ENCODE data around the gene SYNE1.
A peak's percentile ranks its signal among the peaks of the same experiment; 100 is the strongest.
"Not testable (repeated sequence)": the region's sequence is repeated elsewhere in the genome, so short reads cannot be mapped to it uniquely, and the experiment has no call there.

SYNE1 gene

DNA sequence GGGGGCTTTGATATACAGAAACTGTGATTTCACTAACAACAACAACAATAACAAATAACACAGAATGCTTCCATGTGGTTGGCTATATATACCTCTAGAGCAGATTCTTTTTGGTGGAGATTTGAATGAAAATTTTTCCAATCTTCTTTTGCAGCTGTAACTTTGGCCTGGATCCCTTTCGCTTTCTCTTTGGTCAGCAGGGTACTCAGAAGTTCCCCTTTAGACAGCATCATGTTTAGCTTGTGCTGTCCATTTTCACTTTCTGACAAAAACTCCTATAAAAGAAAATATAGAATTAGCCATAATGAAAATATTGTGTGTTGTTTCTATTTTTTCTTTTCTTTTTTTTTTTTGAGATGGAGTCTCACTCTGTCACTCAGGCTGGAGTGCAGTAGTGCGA lies 264.2 kb downstream of the SYNE1 start:
- DNase-seq (ENCODE audit: low spot score), result no peak

DNA sequence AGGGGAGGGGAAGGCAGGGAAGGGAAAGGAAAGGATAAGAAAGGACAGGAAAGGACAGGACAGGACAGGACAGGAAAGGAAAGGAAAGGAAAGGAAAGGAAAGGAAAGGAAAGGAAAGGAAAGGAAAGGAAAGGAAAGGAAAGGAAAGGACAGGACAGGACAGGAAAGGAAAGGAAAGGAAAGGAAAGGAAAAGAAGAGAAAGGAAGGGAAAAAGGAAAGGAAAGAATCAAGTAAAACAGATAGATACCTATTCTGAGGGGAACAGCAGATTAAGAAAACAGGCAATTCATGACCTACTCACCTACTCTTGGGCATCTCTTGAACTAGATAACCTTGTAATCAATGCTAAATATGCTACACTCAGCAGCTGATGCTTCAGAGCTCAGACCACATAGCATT lies 265.4 kb downstream of the SYNE1 start:
- no peak for DNase-seq (ENCODE audit: low spot score)

DNA sequence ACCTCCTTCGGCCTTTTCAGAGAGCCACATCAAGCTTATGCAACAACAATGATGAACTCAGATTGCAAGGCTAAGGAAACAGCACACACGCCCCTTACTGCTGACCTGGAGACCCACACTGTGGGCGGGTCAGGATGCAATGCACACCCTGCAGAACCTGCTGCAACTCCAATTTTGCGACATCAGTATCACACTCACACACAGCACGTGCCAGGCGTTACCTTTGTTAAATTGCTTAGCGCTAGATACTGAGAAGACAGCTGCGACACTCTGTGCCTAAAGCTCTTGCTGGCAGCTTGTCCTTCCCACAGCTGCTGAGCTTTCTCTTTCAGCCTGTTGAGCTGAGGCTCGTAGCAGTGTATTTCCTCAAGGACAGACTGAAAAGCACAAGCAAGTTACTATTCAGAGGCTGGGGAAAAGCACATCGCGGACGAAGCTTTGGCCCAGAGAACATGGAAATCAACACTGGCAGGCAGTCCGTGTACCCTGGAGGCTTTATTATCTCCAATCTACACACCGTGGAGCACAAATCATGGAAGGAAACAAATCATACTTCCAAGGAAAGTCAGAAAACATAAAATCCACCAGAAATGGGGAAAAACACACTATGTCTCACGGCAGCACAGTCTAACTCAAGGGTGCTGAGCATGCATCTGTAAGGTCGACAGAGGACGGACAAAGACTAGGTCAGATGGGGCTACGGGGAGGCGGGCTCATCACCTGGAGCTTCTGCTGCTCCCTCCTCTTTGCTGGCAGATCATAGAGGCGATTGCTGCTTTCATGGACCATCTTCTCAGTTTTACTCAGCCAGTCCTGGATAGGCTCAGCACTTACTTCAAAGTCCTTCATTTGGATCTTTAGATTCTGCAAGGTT lies 268.2 kb downstream of the SYNE1 start:
- peak; percentile 9 for DNase-seq (ENCODE audit: low spot score)

DNA sequence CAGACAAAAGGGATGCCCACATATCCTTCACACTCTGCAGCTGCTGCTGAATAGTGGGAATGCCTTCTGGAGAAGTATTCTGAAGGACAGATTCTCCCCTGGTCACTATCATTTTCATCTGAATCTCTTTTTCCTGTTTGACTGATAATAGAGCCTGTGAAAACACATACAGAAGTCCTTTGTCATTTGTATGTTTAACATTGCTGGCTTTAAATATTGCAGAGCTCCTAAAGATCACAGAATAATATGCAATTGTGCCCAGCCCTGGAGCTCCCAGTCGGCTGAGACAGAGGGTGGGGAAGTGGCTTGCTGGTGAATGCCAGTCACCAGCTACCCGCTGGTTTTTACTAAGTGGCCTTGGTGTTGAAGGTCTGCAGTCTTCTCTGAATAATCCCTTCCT lies 272.3 kb downstream of the SYNE1 start:
- DNase-seq (ENCODE audit: low spot score), result no peak

DNA sequence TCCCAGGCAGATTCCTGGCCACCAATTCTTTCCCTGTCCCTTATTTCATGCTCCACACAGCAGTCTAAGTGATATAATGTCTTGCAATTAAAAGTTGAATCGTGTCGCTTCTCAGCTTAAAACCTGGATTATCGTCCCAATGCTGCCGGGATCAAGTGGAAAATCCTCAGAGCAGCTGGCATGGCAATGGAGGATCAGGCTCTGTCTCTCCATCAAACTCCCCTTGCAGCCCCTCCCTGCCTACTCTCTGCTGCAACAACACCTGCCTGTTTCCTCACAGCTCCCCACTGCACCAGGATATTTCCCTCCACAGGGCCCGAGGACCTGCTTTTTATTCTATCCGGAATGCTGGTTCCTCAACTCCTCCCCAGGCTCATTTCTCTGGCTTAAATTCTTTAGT lies 277.1 kb downstream of the SYNE1 start:
- DNase-seq (ENCODE audit: low spot score), result no peak

DNA sequence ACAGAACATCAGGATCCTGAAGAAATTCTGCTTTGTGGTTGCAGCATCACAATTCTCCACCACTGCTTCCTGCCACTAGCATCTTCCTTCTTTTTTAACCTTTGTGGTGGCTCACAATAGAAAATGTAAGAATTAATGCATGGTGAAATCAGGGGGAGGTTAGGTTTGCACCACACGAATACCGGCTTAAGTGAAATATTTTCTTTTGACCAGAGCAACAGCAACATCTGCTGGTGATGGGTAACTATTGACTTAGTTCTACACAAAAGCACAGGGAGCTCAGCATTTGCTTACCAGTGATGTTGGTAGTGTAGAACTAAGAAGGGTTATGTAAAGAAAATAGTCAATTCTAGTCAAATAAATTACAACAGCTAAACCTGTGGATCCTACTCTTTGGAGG lies 280.5 kb downstream of the SYNE1 start:
- peak; percentile 37 for DNase-seq (ENCODE audit: low spot score)

DNA sequence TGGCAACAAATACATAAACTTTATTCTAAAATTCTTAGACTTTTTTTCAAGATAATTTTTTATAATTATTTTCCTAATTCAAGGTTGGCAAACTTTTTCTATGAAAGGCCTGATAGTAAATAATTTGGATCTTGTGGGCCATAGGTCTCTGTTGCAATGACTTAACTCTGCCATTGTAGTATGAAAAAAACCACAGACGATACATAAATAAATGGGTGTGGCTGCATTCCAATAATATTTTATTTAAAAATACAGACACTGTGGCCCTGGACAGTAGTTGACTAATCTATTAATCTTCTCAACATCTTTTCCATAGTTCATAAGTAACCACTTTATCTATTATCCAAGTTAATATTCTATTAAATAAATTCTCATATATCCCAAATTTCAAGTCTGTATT lies 281.1 kb downstream of the SYNE1 start:
- no peak for DNase-seq (ENCODE audit: low spot score)

DNA sequence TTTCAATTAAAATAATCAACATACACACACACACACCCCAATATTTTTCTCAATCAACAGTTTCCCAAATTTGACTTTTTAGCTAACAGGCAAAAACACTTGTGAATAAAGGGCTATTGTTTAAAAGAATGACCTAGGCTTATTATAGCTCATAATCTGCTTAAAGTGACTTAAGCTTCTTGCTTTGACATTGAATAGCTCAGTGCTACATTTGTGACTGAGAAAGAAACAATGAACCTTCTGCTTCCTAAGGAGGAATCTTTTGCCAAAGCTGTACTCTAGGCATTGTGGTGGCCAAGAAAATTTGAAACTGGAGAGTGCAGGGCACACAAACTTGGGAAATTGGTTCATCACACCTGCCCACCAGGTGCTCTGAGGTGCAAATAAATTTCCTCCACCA lies 282.0 kb downstream of the SYNE1 start:
- DNase-seq (ENCODE audit: low spot score), result no peak

DNA sequence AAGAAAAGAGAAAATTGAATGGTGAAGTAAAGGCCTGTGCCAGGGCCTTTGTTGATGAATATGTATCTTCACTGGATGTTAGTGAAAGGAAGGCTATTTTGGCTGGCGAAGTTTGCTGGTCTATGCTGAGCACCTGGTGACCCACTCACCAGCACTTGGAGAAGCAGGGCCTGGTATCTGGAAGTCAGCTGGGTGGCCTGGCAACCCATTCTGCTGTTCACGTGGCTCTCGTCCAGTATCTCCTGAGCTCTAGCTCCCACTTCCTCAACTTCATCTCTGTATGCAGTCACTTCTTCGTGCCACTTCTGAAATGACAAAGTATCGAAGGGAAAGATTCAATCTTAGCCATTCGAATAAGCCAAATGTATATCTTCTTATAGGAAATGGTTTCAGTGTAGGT lies 283.7 kb downstream of the SYNE1 start:
- DNase-seq (ENCODE audit: low spot score), result no peak

DNA sequence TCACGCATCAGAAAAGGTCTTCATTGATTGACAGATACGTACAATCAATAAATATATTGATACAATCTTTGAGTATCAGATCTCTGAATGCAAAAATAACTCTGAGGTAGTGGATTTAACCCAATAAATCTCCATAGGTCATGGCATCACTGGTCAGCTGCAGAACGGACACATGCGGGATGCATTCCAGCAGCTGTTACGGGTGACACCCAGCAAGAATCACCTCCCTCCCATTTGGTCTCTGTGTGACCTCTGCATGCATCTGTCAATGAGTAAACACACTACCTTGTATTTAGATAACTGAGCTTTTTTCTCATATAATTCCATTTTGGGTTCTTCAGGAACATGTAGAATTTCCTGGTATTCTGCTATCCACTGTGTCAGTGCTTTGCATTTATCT lies 285.4 kb downstream of the SYNE1 start:
- no peak for DNase-seq (ENCODE audit: low spot score)

DNA sequence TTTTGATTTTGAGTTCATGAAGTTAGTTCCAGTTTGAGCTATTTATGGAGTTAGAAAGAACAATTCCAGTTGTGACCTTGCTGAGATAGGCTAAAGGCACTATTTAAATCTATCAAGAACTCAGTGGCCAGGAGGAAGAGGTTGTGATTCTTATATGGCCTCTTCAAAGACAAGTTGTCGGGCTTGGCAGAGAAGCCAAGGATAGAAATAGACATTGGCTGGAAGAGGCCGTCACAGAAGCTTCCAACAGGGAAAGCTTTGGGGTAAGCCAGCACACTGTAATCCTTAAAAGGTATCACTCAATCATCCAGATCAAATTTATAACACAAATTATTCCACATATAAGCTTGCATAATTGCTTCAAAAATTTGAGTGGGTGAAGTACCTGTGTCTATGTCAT lies 286.1 kb downstream of the SYNE1 start:
- DNase-seq (ENCODE audit: low spot score), result no peak

DNA sequence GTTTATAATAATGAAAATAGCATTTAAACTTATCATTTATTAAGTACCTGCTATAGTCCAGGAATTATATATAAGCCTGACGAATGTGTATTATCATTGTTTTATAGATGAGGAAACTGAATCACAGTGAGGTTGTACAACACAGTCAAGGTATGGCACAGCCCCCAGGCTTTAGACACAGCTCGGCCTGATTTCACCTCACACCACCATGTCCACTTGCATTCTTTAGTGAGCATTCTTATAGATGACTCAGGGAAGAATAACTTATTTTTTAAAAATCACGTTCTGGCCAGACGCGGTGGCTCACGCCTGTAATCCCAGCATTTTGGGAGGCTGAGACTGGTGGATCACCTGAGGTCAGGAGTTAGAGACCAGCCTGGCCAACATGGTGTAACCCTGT lies 289.0 kb downstream of the SYNE1 start:
- no peak for DNase-seq (ENCODE audit: low spot score)

DNA sequence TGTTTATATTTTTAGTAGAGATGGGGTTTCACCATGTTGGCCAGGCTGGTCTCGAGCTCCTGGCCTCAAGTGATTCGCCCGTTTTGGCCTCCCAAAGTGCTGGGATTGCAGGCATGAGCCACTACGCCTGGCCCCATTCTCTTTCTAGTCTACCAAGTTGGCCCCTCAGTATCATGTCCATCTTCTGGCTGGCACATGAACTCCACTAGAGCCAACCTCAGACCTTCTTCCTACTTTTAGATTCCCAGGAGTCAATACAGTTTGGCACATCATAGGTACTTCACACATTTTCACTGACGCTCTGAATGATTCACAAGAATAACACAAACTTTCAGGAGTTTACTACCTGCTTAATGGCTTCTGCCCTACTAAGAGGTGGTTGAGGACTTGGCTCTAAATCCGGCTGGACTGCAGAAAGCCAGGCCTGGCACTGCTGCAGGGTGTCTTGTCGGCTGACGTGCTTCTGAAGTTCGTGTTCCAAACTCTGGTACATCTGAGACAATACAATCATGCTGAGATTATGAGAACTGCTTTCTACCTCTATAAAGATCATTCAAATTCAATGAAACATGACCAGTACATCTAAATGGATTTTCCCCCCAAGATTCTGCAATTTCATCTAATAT lies 293.3 kb downstream of the SYNE1 start:
- no peak for DNase-seq (ENCODE audit: low spot score)

DNA sequence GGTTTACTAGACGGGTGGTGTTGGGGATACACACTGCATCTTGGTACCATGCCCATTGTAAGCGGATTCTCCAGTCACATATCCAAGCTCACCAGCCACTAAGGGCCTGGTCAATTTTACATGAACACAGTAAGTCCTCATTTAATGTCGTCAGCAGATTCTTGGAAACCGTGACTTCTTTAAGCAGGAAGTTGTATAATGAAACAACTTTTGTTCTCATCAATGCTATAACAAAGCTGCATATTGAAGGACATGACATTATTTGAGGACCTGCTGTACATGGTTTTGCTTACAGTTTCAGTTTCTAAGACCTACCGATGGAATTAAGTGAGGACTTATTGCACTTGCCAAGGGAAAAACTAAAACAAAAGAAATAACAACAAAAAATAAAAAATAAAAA lies 295.6 kb downstream of the SYNE1 start:
- DNase-seq (ENCODE audit: low spot score), result no peak

DNA sequence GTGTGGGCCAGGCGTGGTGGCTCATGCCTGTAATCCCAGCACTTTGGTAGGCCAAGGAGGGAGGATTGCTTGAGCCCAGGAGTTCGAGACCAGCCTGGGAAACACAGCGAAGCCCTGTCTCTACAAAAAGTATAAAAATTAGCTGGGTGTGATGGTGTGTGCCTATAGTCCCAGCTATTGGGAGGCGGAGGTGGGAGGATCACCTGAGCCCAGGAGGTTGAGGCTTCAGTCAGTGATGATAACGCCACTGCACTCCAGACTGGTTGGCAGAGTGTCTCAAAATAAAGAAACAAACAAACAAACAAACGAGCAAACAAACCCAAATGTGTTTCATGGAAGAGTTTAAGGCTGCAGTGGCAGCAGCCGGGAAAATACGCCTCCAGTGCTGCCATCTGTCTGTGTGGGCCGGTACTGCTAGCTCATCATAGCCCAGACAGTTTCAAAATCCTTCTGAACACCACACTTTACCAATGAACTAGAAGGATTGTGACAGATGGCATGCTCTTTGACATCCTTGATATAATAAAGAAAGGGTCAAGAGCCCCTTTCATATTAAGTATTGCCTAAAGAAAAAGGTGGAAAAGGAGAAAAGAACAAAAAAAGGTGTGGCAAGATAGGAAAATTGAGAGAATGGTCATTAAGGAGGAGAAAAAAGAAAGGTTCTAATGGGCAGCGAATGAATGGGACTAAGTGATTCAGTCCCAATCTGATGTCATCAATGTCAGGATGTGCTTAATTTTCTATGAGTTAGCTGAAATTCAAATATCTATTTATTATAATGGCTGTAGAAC lies 298.6 kb downstream of the SYNE1 start:
- peak; percentile 62 for DNase-seq (ENCODE audit: low spot score)

DNA sequence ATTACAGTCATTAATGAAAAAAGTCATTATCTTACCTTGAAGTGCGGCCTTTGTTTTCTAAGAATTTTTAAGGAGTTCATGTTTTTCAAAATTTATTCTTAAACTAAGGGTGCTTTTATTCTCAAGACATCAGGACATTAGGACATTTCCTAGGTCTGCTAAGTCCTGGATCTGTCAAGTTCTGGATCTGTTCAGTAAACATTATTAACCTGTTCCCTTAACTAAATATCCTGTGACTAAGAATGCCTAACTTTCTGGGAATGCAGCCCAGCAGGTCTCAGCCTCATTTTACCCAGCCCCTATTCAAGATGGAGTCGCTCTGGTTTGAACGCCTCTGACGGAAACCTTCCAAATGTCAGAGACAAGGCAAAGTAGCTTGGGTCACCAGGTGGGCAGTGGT lies 302.6 kb downstream of the SYNE1 start:
- DNase-seq (ENCODE audit: low spot score), result no peak

DNA sequence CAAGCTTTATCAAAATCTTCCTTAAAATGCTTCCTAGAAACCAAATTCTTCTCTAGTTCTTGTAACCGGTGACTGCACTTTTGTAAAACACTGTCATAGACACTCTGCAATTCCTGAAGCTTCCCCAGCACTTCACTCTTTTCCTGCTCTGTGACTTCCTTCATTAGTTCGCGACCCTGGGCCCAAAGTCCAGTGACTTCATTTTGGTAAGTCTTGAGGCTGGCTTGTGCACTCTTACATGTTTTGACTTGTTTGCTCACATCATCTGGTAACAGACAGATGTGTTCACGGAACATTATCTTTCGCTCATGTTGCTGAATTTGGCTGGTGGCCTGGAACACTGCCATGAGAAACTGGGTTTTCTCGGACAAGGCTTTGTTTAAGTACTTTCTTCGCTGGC lies 306.2 kb downstream of the SYNE1 start:
- no peak for DNase-seq (ENCODE audit: low spot score)

DNA sequence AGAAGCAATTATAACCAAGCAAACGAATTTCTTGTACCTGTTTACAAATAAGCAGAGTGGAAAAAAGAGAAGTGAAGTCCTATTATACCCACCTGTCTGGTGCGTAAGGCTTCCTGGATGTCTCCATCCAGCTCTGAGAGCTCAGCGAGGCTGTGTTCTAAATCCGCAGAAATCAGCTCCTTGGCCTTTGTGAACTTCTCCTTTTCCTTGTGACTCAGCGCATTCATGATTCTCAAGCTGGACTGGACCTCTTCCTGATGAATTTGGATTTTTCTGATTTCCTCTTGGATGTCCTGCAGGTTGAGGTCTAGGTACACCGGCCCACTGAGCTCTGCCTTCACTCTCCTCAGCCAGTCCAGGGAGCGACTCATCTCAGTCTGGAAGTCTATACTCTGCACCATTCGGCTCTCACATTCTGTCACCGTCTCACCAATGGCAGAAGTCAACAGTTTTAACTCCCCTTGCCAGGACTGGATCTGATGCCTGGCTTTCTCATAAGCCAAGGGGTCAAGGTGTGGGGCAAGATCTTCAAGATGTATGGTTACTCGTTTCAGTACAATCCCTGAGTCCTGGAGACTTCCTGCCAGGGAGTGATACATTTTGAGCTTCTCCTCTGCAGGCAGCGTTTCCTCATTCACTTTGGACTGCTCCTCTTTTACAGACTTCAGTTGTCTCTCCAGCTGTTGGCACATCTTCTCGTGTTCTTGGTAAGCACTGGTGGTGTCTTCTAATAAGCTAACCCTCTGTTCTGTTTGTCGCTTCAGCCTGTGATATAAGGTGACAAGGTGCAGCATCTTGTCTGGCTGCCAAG lies 307.3 kb downstream of the SYNE1 start:
- no peak for DNase-seq (ENCODE audit: low spot score)

DNA sequence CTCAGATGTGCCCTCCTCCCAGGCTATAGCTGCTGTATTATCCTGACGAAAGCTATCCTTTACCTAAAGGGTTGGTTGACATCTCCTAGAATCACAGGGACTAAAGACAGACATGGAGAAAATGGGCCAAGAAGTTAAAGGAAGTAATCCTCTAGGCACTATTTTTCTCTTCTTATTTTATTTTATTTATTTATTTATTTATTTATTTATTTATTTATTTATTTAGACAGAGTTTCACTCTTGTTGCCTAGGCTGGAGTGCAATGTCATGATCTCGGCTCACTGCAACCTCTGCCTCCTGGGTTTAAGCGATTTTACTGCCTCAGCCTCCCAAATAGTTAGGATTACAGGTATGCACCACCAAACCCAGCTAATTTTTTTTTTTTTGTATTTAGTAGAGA lies 309.0 kb downstream of the SYNE1 start:
- not testable (repeated sequence) for DNase-seq (ENCODE audit: low spot score)

DNA sequence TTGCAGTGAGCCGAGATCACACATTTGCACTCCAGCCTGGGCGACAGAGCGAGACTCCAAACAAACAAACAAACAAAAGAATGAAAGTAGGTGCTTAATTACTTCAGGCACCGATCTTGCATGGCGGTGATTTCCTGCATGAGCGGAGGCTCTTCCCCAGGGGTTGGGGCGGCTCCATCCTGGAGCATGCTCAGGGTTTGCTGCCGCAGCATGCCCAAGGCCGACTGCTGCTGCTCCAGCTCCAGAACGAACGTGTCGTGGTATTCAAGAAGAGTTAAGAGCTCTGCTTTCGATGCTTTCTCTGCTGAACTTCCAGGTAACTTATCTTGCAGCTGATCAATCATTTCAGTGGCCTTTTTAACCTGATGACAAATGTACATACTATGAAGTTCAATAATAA lies 313.8 kb downstream of the SYNE1 start:
- no peak for DNase-seq (ENCODE audit: low spot score)

DNA sequence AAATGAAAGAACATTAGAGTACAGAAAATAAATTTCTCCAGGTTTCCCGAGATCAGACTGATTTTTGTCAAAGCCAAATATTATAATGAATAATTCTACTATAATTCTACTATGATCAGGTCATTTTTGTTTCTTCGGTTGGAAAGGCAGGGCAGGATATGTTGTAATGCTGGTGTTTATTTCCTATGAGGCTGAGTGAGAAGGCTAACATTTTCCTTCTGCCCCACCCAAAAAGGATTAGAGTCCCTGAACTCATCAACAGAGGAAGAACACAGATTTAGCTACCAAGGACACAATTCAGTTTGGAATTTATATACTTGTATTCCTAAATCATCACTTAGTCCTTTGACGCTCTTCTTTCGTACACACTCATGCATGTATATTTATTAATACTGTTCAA lies 318.9 kb downstream of the SYNE1 start:
- peak; percentile 6 for DNase-seq (ENCODE audit: low spot score)

DNA sequence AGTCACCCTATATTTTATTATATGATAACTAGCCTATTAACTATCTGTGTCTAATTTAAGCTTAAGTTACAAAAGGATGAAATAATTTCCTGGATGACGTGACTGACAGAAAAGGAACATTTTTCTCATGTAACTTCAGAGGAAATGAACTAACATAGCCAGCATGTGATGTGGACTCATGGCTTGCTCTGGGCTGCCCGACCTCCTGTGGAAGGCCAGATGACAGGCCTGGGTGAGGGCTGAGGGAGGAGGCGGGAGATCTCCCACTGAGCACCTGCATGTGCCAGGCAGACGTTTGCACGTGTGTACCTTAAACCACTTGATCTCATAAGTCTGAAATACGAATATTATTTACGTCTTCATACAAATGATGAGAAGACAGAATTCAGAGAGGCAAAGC lies 321.1 kb downstream of the SYNE1 start:
- peak; percentile 53 for DNase-seq (ENCODE audit: low spot score)

Measured in GM03348 (cell line).